Tibial nerve (tissue), 3 donors: ENCODE measurements around the gene ZNF385B.

Experiments
- CTCF ChIP-seq, 5 experiments: fragments of 200-600 bp in 3 of 5; fragments of 450-650 bp in 2 of 5; sonication (generic) in 3 of 5; IDR thresholded peaks; one replicate each; pipeline ENCODE4 v1.5.1; 2016 to 2019; ENCODE audit warnings: antibody characterized with exemption in 5 of 5, mild to moderate bottlenecking in 3 of 5, moderate library complexity in 2 of 5
- POLR2A ChIP-seq, 2 donors: fragments of 450-650 bp; IDR thresholded peaks; one replicate each; pipeline ENCODE4 v1.6.1; 2017; ENCODE audit warnings: antibody characterized with exemption in 2 of 2, mild to moderate bottlenecking in 2 of 2, moderate library complexity in 2 of 2

DNA sequence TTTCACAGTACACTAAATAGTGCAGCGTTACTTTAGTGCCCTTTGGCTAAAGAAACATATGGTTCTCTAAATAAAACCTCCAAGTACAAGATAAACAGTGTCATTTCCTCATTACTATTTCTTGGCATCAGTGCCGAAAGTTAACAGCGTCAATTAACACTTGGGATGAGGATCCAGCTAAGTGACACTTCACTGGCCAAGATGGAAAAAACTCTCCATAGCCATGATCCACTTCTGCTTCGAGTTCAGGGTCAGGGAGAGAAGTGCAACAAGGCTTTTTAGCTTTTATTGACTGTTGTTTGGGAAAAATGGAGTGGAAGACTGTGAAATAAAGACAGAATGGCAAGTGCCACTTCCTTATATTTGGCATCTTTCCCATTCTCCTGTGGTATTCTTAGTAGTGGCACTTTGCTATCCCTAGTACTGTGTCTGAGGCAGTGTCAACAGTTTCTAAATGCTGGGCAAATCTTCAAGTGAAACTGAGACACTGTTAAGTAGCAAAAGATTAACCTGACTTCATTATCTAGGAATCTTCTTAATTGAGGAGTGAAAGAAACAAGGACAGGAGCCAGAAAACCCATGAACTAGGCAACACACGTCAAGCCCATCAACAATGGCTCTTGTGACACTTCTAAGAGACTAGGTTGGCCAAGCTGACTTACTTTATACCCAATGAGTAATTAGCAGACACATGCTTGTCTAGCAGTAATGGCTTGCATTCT, 374.2 kb downstream of the ZNF385B start:
- no peak for TF ChIP-seq POLR2A (IDR thresholded peaks at IDR 0.05)
- no peak for TF ChIP-seq CTCF (IDR thresholded peaks at IDR 0.05)
